HG03378 (cell line): ENCODE results near the gene LGALS7.

Experiments used
- ATAC-seq: cut with Tn5 transposase; IDR thresholded peaks from one replicate; pipeline ENCODE4 v1.9.1; 2021; ENCODE audit warnings: mild to moderate bottlenecking, moderate library complexity; ENCODE audit not compliant: unreplicated experiment

The LGALS7 gene

GRCh38 chr19:38741670-38742069 is 31.6 kb downstream of the LGALS7 start:
- ATAC-seq: no peak

DNA sequence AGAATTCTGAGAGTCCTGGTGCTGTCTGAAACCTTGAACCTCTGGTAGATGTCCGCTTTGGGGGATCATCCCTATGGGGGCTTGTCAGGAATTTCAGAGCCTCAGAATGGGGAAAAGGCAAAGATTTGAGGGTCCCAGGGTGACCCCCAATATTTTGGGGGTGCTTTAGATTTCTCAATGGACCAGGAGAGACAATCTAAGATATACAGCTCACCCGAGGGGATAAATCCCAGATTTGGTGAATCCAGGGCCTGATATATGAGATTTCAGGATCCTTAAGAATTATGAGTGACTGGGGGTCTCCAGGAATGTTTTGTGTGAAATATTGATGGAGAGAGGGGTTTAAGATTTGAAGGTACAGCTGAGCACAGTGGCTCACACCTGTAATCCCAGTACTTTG is 32.4 kb downstream of the LGALS7 start:
- no peak for ATAC-seq

DNA sequence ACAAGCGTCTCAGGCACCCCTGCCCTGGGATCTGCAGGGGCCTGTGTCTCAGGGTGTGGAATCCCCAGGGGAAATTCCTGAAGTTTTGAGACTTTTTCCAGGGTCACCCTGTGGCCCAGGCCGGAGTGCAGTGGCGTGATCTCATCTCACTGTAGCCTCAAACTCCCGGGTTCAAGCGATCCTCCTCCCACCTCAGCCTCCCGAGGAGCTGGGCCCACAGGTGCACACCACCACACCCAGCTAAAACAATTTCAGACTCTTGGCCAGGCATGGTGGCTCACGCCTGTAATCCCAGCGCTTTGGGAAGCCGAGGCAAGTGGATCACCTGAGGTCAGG is 33.1 kb downstream of the LGALS7 start:
- no peak for ATAC-seq

- no peak for ATAC-seq
These were observed 33.7 kb downstream of the LGALS7 start for GRCh38 chr19:38739440-38740256.

DNA sequence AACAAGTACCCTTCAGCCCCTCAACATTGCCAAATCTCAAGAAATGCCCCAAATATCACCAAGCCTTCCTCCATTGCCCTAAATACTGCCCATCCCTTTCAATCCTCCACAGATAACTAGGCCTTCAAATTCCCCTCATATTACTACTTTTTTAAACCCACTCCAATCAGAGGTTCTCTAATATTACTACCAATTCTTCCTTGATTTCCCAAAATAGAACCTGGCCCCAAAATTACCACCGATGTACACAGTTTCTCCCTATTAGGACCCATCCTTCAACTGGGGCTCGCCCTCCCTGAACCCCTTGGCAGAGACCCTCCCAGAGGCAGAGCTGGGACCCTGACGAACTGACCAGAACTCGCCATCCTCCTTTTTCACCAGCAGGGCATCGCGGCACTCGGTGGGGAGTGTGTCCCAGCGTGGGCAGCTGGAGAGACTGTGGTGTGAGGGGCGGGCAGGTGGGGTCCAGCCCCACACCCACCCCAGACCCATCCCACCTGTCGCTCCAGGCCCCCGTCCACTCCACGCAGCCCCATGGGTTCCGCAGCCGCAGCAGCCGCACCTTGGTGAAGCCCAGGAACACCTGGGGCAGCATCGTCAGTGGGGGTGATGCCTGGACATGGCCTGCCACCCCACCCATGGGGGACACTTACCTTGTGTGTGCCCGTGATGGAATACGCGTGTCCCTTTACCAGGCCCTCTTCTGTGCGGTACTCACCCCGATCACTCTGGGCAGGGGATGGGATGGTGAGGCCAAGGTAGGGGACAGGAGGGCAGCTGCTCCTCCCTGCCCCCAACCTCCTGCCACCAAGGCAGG is 35.2 kb downstream of the LGALS7 start:
- no peak for ATAC-seq

DNA sequence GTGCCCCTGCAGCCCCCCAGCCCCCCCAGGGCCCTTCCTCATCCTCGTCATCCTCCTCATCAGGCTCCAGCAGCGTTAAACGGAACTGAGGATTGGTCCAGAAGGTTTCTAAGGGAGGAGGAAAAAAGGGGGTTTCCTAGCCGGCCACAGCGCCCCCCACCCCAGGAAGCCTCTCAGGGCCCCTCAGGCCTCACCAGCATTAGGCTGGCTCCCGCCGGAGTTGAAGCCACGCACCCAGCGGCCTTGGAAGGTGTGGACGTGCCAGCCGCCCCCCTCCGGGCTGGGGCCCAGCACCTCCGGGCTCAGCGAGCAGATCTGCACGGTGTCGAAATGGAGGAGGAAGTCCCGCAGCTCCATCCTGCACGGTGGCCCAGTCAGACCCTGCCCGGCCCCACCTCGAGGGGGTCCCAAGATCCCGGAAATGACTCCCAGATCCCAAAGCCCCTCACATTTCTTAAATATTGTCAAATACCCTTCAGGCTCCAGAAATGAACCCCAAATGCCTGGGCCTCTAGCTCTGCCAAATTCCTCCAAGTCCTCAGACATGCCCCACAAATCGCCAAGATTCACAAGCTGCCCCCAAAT is 35.9 kb downstream of the LGALS7 start:
- ATAC-seq: no peak

DNA sequence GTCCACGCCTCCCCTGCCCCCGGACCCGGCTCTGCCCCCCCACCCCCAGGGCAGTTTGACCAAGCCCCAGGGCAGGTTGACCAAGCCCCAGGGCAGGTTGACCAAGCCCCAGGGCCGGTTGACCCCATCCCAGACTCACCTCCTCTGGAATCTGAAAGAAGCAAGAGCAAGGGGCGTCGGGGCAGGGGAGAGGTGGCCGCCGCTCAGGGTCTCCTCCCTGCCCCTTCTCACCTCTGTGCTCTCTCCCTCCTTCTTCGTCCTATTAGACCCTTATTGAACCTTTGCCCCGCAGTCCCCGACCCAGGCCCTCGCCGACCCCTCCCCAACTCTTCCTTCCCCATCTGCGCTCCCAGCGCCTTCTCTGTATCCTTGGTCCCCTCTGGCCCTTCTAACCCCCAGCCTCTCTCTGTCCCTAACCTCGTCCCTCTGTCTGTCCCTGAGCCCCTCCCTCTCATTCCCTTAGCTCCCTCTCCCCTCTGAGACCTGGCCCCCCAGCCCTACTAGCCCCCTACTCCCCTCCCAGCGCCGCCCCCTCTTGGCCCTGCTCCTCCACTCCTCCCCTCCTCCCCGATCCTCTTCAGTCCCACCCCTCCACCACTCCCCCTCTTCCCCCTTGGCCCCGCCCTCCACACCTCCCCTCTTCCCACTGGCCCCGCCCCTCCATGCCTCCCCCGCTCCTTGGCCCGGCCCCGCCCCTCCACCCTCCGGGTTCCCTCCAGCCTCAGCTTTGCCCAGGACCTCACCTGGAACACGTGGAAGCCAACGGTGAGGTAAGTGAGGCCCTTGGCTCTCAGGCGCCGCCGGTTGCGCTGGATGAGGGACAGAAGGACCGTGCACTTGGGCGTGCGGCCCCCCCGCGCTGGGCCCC is 36.7 kb downstream of the LGALS7 start:
- no peak for ATAC-seq

DNA sequence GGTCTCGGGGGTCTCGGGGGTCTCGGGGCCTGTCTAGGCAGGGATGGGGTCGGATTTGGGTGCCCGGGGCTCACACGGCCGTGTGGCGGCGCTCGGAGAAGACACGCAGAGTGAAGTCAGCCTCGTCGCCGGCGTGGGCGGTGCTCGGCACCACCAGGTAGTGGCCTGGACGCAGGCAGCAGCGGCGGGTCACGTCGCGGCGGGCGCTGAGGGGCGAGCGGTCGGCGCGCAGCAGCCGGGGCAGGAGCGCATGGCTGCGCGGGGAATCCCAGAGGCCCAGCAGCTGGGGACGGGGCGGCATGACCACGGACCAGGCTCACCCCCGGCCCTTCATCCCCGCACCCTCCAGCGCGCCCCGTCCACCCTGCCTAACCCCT is 37.3 kb downstream of the LGALS7 start:
- no peak for ATAC-seq

DNA sequence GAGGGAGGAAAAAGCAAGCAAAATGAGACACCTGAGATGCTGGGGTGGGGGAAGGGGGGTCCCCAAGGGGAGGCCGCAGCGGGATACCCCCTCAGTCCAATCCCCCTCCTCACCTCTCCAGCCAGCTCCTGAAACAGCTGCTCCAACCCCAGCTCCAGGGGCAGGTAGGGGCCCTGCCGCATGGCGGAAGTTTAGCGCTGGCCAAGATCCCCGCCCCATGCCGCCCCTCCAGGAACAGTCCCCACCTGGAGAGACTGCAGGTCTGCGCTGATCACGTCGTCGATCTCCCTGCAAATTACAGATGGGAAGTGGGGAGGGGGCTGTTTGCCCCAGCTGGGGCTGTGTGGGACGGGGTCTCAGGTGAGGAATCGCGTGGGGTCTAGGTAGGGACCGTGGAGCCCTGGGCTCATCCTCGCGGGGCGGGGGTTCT is 38.0 kb downstream of the LGALS7 start:
- ATAC-seq: no peak

- no peak for ATAC-seq
These were observed 38.7 kb downstream of the LGALS7 start for GRCh38 chr19:38734426-38735256.

GRCh38 chr19:38734176-38734425 is 39.2 kb downstream of the LGALS7 start:
- no peak for ATAC-seq

- no peak for ATAC-seq
These were observed 39.7 kb downstream of the LGALS7 start for GRCh38 chr19:38733493-38734175.

- no peak for ATAC-seq
These were observed 40.1 kb downstream of the LGALS7 start for GRCh38 chr19:38733241-38733492.

DNA sequence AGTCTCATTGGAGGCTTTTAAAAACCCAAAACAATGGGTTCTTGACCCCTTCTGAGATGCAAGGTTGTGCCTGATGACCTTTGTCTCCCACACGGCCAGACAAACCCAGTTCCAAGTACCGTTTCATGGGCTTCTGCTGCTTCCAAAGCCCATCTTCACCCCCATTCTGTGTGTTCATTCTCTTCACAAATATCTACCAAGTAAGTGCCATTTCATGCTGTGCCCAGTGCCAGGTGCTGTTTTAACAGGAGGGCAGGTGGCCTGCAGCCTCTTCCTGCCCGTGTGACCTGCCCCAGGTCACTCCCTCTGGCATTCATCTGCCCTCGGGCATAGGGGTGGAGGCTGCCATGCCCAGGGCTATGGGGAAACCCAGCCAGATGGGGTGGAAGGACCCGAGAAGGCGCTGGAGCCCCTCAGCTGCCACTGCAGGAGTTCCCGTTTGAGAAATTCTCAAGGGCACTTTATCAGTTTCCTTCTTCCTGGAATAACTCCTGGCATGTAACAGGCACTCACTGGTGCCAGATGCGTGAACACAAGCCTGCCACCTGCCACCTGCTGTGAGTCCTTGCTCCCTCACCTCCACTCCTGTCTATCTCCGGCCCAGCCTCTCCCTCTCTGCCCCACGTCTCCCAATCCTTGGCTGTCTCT is 41.5 kb downstream of the LGALS7 start:
- no peak for ATAC-seq

DNA sequence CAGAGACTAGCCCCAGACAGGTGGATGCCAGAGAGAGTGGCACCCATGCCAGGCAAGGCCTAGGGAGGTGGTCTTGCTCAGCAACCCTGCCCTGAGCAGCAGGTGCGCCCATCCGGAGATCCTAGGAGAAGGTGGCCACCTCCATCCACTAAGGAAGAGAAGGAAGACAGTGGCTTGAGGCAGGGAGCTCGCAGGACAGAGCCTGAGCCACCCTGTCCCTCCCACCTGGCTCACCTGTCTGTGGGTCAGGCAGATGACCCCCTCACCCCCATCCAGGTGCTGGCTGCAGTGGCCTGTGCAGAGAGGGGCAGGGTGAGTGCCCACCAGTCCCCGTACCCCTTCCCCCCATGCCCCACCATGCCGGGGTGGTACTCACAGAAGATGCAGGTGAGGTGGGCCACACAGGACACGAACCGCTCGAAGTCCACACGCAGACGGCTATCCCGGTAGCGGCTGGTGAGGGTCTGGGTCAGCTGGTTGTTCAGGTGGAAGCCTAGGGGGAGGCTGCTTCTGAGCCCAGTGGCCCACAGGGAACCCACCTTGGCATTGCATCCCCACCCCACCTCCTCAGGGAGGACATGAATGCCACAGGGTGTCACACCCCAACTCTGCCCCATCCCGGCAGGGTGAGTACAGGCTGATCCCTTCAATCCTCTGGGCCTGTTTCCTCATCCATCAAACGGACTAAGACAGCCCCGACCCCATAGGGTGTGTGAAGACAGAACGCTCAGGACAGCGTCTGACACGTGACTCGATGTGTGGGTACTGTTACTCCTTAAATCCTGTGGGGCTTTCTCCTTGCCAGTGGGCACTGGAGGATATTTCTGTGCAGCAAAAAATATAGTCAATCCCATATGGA is 42.4 kb downstream of the LGALS7 start:
- ATAC-seq: no peak

GRCh38 chr19:38730470-38730730 is 42.9 kb downstream of the LGALS7 start:
- ATAC-seq: no peak

DNA sequence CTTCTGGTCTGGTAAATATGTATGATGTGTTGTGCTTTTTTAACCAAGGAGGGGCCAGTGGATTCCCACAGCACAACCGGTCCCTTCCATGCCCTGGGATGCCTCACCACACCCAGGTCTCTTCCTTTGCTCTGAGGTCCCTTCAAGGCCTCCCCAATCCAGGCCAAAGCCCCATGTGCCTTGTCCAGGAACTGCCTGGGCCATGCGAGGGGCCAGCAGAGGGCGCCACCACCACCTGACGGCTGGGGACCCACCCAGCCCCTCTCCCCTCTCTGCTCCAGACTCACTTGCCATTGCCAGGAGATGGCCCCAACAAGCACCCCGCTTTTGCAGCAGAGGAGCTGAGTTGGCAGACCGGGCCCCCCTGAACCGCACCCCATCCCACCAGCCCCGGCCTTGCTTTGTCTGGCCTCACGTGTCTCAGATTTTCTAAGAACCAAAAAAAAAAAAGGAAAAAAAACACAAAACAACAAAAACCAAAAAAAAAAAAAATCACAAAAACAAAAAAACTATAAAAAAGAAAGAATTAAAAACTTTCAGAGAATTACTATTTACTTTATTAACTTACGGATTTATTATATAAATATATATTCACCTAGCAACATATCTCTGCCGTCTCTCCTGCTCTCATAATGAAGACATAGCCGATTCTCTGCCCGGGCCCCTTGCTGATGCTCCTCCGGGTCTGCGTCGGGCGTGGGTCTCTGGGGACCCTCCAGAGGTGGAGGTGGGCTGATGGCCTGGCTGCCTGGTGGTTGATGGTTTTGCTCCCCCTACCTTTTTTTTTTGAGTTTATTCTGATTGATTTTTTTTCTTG is 43.5 kb downstream of the LGALS7 start:
- ATAC-seq: no peak
